B cell (primary cell): ENCODE results near the gene DUSP11. TPM values are rescaled to one million over a fixed set of nuclear protein-coding genes. Genes with fewer than 3 reads are reported as not detected.
A peak's percentile ranks its signal among the peaks of the same experiment; 100 is the strongest.

Experiments used
- ATAC-seq: fragments of 200-7000 bp; cut with Tn5 transposase; one replicate; pipeline ENCODE4 v1.10.0; 2021; ENCODE audit warnings: low read depth, mild to moderate bottlenecking, moderate number of reproducible peaks, moderate library complexity
- CTCF ChIA-PET: fragments of 350-600 bp; sonication (Branson Sonifier 250); formaldehyde crosslinking; loops from one replicate; lab custom pipeline; 2021; ENCODE audit warnings: antibody characterized with exemption, inconsistent platforms; lab: Charles Lee
- POLR2A ChIA-PET: fragments of 350-600 bp; sonication (Branson Sonifier 250); formaldehyde crosslinking; loops from one replicate; lab custom pipeline; 2021; ENCODE audit warnings: antibody characterized with exemption; lab: Charles Lee
- DNase-seq: peaks from one replicate; pipeline ENCODE4 v3.0.0; 2013
- H2AFZ ChIP-seq: 2 replicates; pipeline ENCODE4 v1.6.1; 2012; ENCODE audit warnings: mild to moderate bottlenecking, low read depth, low read length; ENCODE audit not compliant: insufficient read depth, poor library complexity, severe bottlenecking
- H3K27ac ChIP-seq, 2 donors: 1 replicate in 1 of 2; 2 replicates in 1 of 2; pipeline ENCODE4 v1.5.1; 2012 to 2013; ENCODE audit warnings: low read length in 2 of 2, mild to moderate bottlenecking in 2 of 2, moderate library complexity in 1 of 2
- H3K27me3 ChIP-seq, 4 experiments: fragments of 200-600 bp in 1 of 4; sonication (generic) in 1 of 4; replicated peaks in 1 of 4; 1 replicate in 2 of 4; 2 replicates in 2 of 4; pipeline versions ENCODE4 v1.6.1 to v1.7.0; 2013 to 2016; ENCODE audit warnings: low read length in 3 of 4, mild to moderate bottlenecking in 2 of 4, mixed read lengths in 1 of 4, moderate library complexity in 1 of 4; ENCODE audit not compliant: insufficient read depth in 4 of 4, control insufficient read depth in 3 of 4; ENCODE audit errors: control extremely low read depth in 1 of 4
- H3K36me3 ChIP-seq, 2 experiments: replicated peaks in 1 of 2; 1 replicate in 1 of 2; 2 replicates in 1 of 2; pipeline versions ENCODE4 v1.6.1 to v1.7.1; 2013; ENCODE audit warnings: low read length in 1 of 2; ENCODE audit not compliant: insufficient read depth in 2 of 2, control insufficient read depth in 1 of 2; ENCODE audit errors: control extremely low read depth in 1 of 2, extremely low read depth in 1 of 2
- H3K4me1 ChIP-seq, 2 donors: fragments of 200-600 bp in 1 of 2; sonication (generic) in 1 of 2; 1 replicate in 1 of 2; 2 replicates in 1 of 2; pipeline versions ENCODE4 v1.5.1 to v1.6.1; 2013 to 2017; ENCODE audit warnings: low read length in 2 of 2; ENCODE audit not compliant: control insufficient read depth in 2 of 2, insufficient read depth in 2 of 2
- H3K4me2 ChIP-seq: replicated peaks from 2 replicates; pipeline ENCODE3; 2012; ENCODE audit warnings: mild to moderate bottlenecking, low read depth, low read length; ENCODE audit not compliant: poor library complexity, severe bottlenecking
- H3K4me3 ChIP-seq, 5 experiments: fragments of 200-600 bp in 1 of 5; sonication (generic) in 1 of 5; 1 replicate in 3 of 5; 2 replicates in 2 of 5; pipeline versions ENCODE4 v1.5.1 to v1.7.0; 2011 to 2016; ENCODE audit warnings: low read length in 4 of 5, mild to moderate bottlenecking in 4 of 5, low read depth in 2 of 5, control low read depth in 1 of 5, moderate library complexity in 1 of 5; ENCODE audit not compliant: insufficient read depth in 1 of 5; ENCODE audit errors: control extremely low read depth in 1 of 5, extremely low read depth in 1 of 5
- H3K79me2 ChIP-seq: fragments of 200-600 bp; sonication (generic); one replicate; pipeline ENCODE4 v1.6.0; 2016; ENCODE audit warnings: low read length; ENCODE audit not compliant: control insufficient read depth, insufficient read depth
- H3K9ac ChIP-seq: fragments of 200-600 bp; sonication (generic); 2 replicates; pipeline ENCODE4 v1.6.1; 2017; ENCODE audit warnings: mild to moderate bottlenecking, low read length, moderate library complexity
- H3K9me3 ChIP-seq, 3 donors: one replicate each; pipeline versions ENCODE4 v1.6.1 to v1.7.1; 2013; ENCODE audit warnings: low read length in 2 of 3; ENCODE audit not compliant: control insufficient read depth in 2 of 3, insufficient read depth in 1 of 3; ENCODE audit errors: control extremely low read depth in 1 of 3
- H4K20me1 ChIP-seq: 2 replicates; pipeline ENCODE4 v1.6.0; 2012; ENCODE audit warnings: mild to moderate bottlenecking, low read length; ENCODE audit not compliant: insufficient read depth, control insufficient read depth, poor library complexity, severe bottlenecking
- H3K27ac Mint-ChIP-seq: one replicate; pipeline ENCODE4 v1.8.0; 2021; ENCODE audit warnings: mixed read lengths
- H3K27me3 Mint-ChIP-seq: one replicate; pipeline ENCODE4 v1.8.0; 2021; ENCODE audit warnings: mixed read lengths
- H3K4me1 Mint-ChIP-seq: one replicate; pipeline ENCODE4 v1.8.0; 2021; ENCODE audit warnings: mixed read lengths
- H3K4me3 Mint-ChIP-seq: one replicate; pipeline ENCODE4 v1.8.0; 2021; ENCODE audit warnings: mixed read lengths
- H3K9me3 Mint-ChIP-seq: one replicate; pipeline ENCODE4 v1.8.0; 2022; ENCODE audit warnings: mixed read lengths; ENCODE audit not compliant: insufficient read depth
- EZH2 ChIP-seq: IDR thresholded peaks from 2 replicates; pipeline ENCODE4 v1.6.1; 2012; ENCODE audit warnings: borderline replicate concordance, low read depth, mild to moderate bottlenecking, moderate library complexity, low read length; ENCODE audit not compliant: insufficient read depth, poor library complexity, severe bottlenecking
- WGBS: methylation state at CpG from one replicate; pipeline ENCODE4 v1.1.5; 2013; ENCODE audit warnings: missing lambda C conversion rate; ENCODE audit not compliant: insufficient coverage; 5-methylcytosine and 5-hydroxymethylcytosine counted together
- intact Hi-C: fragments of 100-400 bp; cut with micrococcal nuclease; formaldehyde crosslinking; loops from one replicate; pipeline ENCODE4 v1.10.0; 2022
- polyA plus RNA-seq: library from polyadenylated mRNA; depleted of rRNA; stranded (reverse); fragments of >200 nt; gene quantifications from 2 replicates; pipeline ENCODE4 v1.2.3, GENCODE V29; 2012
- total RNA-seq, 2 donors: library from RNA; stranded (reverse); fragments of 120-200 nt in 1 of 2; gene quantifications; 1 replicate in 1 of 2; 2 replicates in 1 of 2; pipeline versions ENCODE4 v1.2.3 to v1.2.4, GENCODE V29; 2013 to 2022
- TF ChIP-seq, protein P1 (sequence below): fragments of 200-600 bp; IDR thresholded peaks from one replicate; pipeline ENCODE4 v1.8.0; 2022; ENCODE audit warnings: antibody characterized with exemption, mild to moderate bottlenecking

The DUSP11 gene
- total and polyA plus RNA-seq, 2 donors (not counting 1 experiment from before 2014, with no cell fraction given) = 16.0 to 42.2 TPM

GRCh38 chr2:73825408-73825807 lies 45.5 kb upstream of the DUSP11 start:
- ChIA-PET POLR2A (no interaction called here), CTCF (interaction anchor here (0.7 to 9.1 kb wide), 10 partner anchors 14 to 762 kb away, joined by 3 to 191 read pairs (median 8); partner anchors contain the start of gene BOLA3)
- Histone ChIP-seq H3K27me3 (no peaks in the 10 kb centered on the region), H3K79me2 (peaks cover 20% of the 10 kb centered on the region), H3K4me3 (no peak overlapping the region), H3K9ac (no peak overlapping the region), H3K27ac (no peak overlapping the region), H4K20me1 (no peaks in the 10 kb centered on the region), H3K36me3 (no peaks in the 10 kb centered on the region), H3K4me1 (peaks cover 19 to 23% of the 10 kb centered on the region in 2 donors), H3K4me2 (no peak overlapping the region), H3K9me3 (no peaks in the 10 kb centered on the region), H2AFZ (no peak overlapping the region)
- ATAC-seq (no peak), DNase-seq (no peak)
- 98% methylated on average over 4 of the region's 4 CpGs for WGBS
- H3K4me3 Mint-ChIP-seq = no peak overlapping the region
- no peak overlapping the region for H3K27ac Mint-ChIP-seq
- TF ChIP-seq, protein P1, sequence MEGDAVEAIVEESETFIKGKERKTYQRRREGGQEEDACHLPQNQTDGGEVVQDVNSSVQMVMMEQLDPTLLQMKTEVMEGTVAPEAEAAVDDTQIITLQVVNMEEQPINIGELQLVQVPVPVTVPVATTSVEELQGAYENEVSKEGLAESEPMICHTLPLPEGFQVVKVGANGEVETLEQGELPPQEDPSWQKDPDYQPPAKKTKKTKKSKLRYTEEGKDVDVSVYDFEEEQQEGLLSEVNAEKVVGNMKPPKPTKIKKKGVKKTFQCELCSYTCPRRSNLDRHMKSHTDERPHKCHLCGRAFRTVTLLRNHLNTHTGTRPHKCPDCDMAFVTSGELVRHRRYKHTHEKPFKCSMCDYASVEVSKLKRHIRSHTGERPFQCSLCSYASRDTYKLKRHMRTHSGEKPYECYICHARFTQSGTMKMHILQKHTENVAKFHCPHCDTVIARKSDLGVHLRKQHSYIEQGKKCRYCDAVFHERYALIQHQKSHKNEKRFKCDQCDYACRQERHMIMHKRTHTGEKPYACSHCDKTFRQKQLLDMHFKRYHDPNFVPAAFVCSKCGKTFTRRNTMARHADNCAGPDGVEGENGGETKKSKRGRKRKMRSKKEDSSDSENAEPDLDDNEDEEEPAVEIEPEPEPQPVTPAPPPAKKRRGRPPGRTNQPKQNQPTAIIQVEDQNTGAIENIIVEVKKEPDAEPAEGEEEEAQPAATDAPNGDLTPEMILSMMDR = no peak
- no peak for TF ChIP-seq EZH2
- no peaks in the 10 kb centered on the region for H3K9me3 Mint-ChIP-seq
- H3K27me3 Mint-ChIP-seq = no peaks in the 10 kb centered on the region
- H3K4me1 Mint-ChIP-seq = peaks cover 37% of the 10 kb centered on the region
- intact Hi-C loops = no loop called here

- Mint-ChIP-seq H3K27ac (no peak overlapping the region), H3K9me3 (no peaks in the 10 kb centered on the region), H3K4me3 (no peak overlapping the region), H3K27me3 (no peaks in the 10 kb centered on the region), H3K4me1 (peaks cover 23% of the 10 kb centered on the region)
- Histone ChIP-seq H3K9me3 (no peaks in the 10 kb centered on the region), H3K27me3 (no peaks in the 10 kb centered on the region), H4K20me1 (no peaks in the 10 kb centered on the region), H3K4me1 (peaks cover 10 to 13% of the 10 kb centered on the region in 2 donors), H3K36me3 (no peaks in the 10 kb centered on the region), H2AFZ (no peak overlapping the region), H3K4me2 (no peak overlapping the region), H3K4me3 (no peak overlapping the region), H3K9ac (no peak overlapping the region), H3K79me2 (peaks cover 20% of the 10 kb centered on the region), H3K27ac (no peak overlapping the region)
- ATAC-seq = no peak
- ChIA-PET POLR2A (interaction anchor here (0.7 to 1.1 kb wide), 3 partner anchors 354 to 1592 kb away, joined by 3 read pairs; no protein-coding TSS in a partner anchor), CTCF (interaction anchor here (0.6 to 9.1 kb wide), 42 partner anchors 8 to 767 kb away, joined by 3 to 191 read pairs (median 4); partner anchors contain the start of genes BOLA3 and INO80B)
- intact Hi-C loops = loop anchor here (1.0 kb wide), 4 partner anchors 323 to 763 kb away; partner anchors contain the start of gene BOLA3
- WGBS = no CpG with 5 or more reads among the region's 3 CpGs
- peak; percentile 76 for DNase-seq
- TF ChIP-seq EZH2 = no peak
- TF ChIP-seq, protein P1 = peak; percentile 95
Observed at GRCh38 chr2:73823916-73824523, 44.1 kb upstream of the DUSP11 start.
